GM10847 (cell line): ENCODE data around the gene ARID1B.
A peak's percentile ranks its signal among the peaks of the same experiment; 100 is the strongest.

Source experiments
- POLR2A ChIP-seq: IDR thresholded peaks from 2 replicates; pipeline ENCODE4 v1.6.1; 2011; ENCODE audit not compliant: insufficient read length; ENCODE audit errors: extremely low read depth

Gene ARID1B

GRCh38 chr6:157019115-157019641 lies 242.0 kb downstream of the ARID1B start:
- no peak for TF ChIP-seq POLR2A

- TF ChIP-seq POLR2A, result no peak
These were observed 242.6 kb downstream of the ARID1B start for GRCh38 chr6:157019733-157020132.

- no peak for TF ChIP-seq POLR2A
These were observed 243.2 kb downstream of the ARID1B start for GRCh38 chr6:157020398-157020797.

- TF ChIP-seq POLR2A, result no peak
These were observed 243.7 kb downstream of the ARID1B start for GRCh38 chr6:157020881-157021343.

GRCh38 chr6:157021344-157021992 lies 244.3 kb downstream of the ARID1B start:
- peak; percentile 85 for TF ChIP-seq POLR2A

- TF ChIP-seq POLR2A, result peak; percentile 31
These were observed 245.0 kb downstream of the ARID1B start for GRCh38 chr6:157021993-157022740.

- no peak for TF ChIP-seq POLR2A
These were observed 246.8 kb downstream of the ARID1B start for GRCh38 chr6:157023958-157024357.

GRCh38 chr6:157024745-157025144 lies 247.6 kb downstream of the ARID1B start:
- no peak for TF ChIP-seq POLR2A

GRCh38 chr6:157025437-157025836 lies 248.3 kb downstream of the ARID1B start:
- TF ChIP-seq POLR2A, result no peak

GRCh38 chr6:157029980-157030690 lies 253.0 kb downstream of the ARID1B start:
- no peak for TF ChIP-seq POLR2A

GRCh38 chr6:157030755-157031154 lies 253.6 kb downstream of the ARID1B start:
- TF ChIP-seq POLR2A, result no peak

- TF ChIP-seq POLR2A, result no peak
These were observed 255.7 kb downstream of the ARID1B start for GRCh38 chr6:157032923-157033322.

- no peak for TF ChIP-seq POLR2A
These were observed 256.4 kb downstream of the ARID1B start for GRCh38 chr6:157033428-157034140.

- TF ChIP-seq POLR2A, result no peak
These were observed 257.5 kb downstream of the ARID1B start for GRCh38 chr6:157034436-157035230.

- TF ChIP-seq POLR2A, result no peak
These were observed 258.4 kb downstream of the ARID1B start for GRCh38 chr6:157035546-157035945.

GRCh38 chr6:157036245-157036711 lies 259.1 kb downstream of the ARID1B start:
- no peak for TF ChIP-seq POLR2A
